Heart right ventricle (tissue), 16 donors: ENCODE results near the gene COL13A1. TPM values are rescaled to one million over a fixed set of nuclear protein-coding genes. Genes with fewer than 3 reads are reported as not detected.

Source experiments
- ATAC-seq, 8 donors: fragments of 200-7000 bp; cut with Tn5 transposase; one replicate each; pipeline ENCODE4 v1.9.1; 2020; ENCODE audit warnings: mild to moderate bottlenecking in 8 of 8, moderate library complexity in 8 of 8, moderate number of reproducible peaks in 1 of 8
- DNase-seq, 2 donors: peaks; one replicate each; pipeline ENCODE4 v3.0.0-alpha.2; 2020
- H3K27ac ChIP-seq, 10 donors: fragments of 200-600 bp; sonication (generic) in 2 of 10; one replicate each; pipeline versions ENCODE4 v1.5.0 to v1.8.0; 2020 to 2022; ENCODE audit warnings: mild to moderate bottlenecking in 3 of 10
- H3K27me3 ChIP-seq, 7 donors: fragments of 200-600 bp; one replicate each; pipeline ENCODE4 v1.8.0; 2021 to 2022; ENCODE audit warnings: mild to moderate bottlenecking in 2 of 7
- H3K36me3 ChIP-seq, 9 donors: fragments of 200-600 bp; sonication (generic) in 1 of 9; one replicate each; pipeline versions ENCODE4 v1.5.0 to v1.8.0; 2020 to 2022; ENCODE audit warnings: mild to moderate bottlenecking in 2 of 9
- H3K4me1 ChIP-seq, 9 donors: fragments of 200-600 bp; sonication (generic) in 1 of 9; one replicate each; pipeline versions ENCODE4 v1.5.0 to v1.8.0; 2020 to 2022; ENCODE audit warnings: mild to moderate bottlenecking in 4 of 9
- H3K4me3 ChIP-seq, 10 donors: fragments of 200-600 bp; sonication (generic) in 2 of 10; one replicate each; pipeline versions ENCODE4 v1.5.0 to v1.8.0; 2020 to 2022; ENCODE audit warnings: mild to moderate bottlenecking in 7 of 10, moderate library complexity in 2 of 10
- H3K9me3 ChIP-seq, 11 donors: fragments of 200-600 bp in 10 of 11; sonication (generic) in 2 of 11; one replicate each; pipeline versions ENCODE4 v1.5.0 to v1.8.0; 2013 to 2022; ENCODE audit warnings: mild to moderate bottlenecking in 2 of 11, control low read depth in 1 of 11, moderate library complexity in 1 of 11
- WGBS, 2 donors: extraction: QIAGEN DNeasy Blood & Tissue Kit; methylation state at CpG; one replicate each; pipeline ENCODE4 v1.1.7; 2013; ENCODE audit warnings: inconsistent platforms in 1 of 2; 5-methylcytosine and 5-hydroxymethylcytosine counted together
- intact Hi-C, 10 donors: fragments of 100-400 bp; cut with DNase I; formaldehyde crosslinking; loops; one replicate each; pipeline versions ENCODE4 v1.11.1 to v1.14.2; 2022
- polyA plus RNA-seq, 2 donors: library from polyadenylated mRNA; stranded (reverse); fragments of 200-250 nt; gene quantifications; one replicate each; pipeline ENCODE4 v1.2.3, GENCODE V29; 2013
- total RNA-seq, 10 donors: library from RNA; stranded (reverse); fragmentation: NEBNext Ultra II Directional in 3 of 10; extraction: Animal tissue kit (Norgen Biotek cat#: 25700) in 3 of 10; gene quantifications; one replicate each; pipeline versions ENCODE4 v1.2.1 to v1.2.4, GENCODE V29; 2021 to 2023
- TF ChIP-seq, protein P1 (sequence below), 9 donors: fragments of 200-600 bp; sonication (generic) in 2 of 9; IDR thresholded peaks; one replicate each; pipeline versions ENCODE4 v1.5.0 to v1.8.0; 2021 to 2022; ENCODE audit warnings: antibody characterized with exemption in 9 of 9, mild to moderate bottlenecking in 5 of 9, moderate library complexity in 1 of 9
- donor health status: Arrhythmogenic right ventricular cardiomyopathy.
- donor health status: ischemic (EF 13 %, LVEDD 7.1; RV severe dilation, severe dysfunction).
- donor health status: healthy with polysubstance abuse.
- donor health status: DM: no; HTN: yes; CAD: no.
- donor health status: DM: no; HTN: no; CAD: no.
- donor health status: ischemic (EF 25% LVEDD 6.9; RV normal size, moderate dysfunction).
- donor health status: ischemic (EF 25% LVEDD 5.7; RV mildly dilated, moderate dysfunction).
- donor health status: healthy.
- donor health status: DM: yes; HTN: yes; CAD: no.
- donor health status: Ischemic cardiomyopathy.
- donor health status: ischemic (EF 35%, LVEDD 5.7; RV mildly dilated, moderate dysfunction).
- donor health status: nonischemic (EF 11% LVEDD 7.7; RV severe dilation, severe dysfunction).
- donor health status: DM: yes; HTN: yes; CAD: no.
- donor health status: PGD.
- donor health status: ischemic (EF 29% LVEDD 5.4; RV normal size, mild dysfunction).
- donor health status: nonischemic (EF 23%, LVEDD 6.1; RV moderate dilation, normal function).

COL13A1 gene
- total and polyA plus RNA-seq, 12 donors = 0.70 to 6.8 (median 2.7) TPM

DNA sequence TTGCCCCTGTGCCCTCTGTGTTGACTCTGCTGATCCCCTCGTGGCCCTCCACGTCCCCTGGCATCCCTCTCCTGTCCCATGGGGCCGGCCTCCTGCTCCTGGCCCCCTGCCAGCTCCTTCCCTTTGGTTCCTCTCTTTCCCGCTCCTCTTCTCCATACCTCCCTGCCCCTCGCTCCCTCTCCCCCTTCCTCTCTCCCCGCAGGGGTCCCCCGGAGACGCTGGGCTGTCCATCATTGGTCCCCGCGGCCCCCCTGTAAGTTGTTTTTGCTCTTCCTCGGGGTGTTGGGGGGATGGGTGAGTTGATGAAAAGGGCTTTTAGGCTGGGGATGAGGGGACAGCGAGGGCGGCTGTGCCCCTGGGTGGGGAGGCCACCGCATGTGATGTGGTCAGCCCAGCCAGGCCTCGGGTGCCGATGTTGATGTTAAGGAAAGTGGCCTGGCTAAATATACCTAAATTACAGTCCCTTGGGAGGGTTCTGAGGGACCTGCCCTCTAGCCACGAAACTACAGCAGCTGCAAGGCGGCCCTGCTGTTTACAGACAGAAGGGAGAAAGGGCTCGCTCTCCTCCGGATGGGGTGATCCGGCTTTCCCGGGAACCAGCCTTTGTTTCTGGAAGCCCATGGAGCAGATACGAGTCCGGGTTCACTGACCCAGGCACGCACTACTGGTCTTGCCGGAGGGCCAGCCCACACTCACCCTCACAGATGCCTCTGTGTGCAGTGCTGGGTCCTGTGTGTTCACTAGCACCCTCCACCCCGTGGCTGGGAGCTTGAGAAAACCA is 78.8 kb downstream of the COL13A1 start:
- no peaks in the 10 kb centered on the region for H3K36me3 ChIP-seq
- TF ChIP-seq, protein P1, sequence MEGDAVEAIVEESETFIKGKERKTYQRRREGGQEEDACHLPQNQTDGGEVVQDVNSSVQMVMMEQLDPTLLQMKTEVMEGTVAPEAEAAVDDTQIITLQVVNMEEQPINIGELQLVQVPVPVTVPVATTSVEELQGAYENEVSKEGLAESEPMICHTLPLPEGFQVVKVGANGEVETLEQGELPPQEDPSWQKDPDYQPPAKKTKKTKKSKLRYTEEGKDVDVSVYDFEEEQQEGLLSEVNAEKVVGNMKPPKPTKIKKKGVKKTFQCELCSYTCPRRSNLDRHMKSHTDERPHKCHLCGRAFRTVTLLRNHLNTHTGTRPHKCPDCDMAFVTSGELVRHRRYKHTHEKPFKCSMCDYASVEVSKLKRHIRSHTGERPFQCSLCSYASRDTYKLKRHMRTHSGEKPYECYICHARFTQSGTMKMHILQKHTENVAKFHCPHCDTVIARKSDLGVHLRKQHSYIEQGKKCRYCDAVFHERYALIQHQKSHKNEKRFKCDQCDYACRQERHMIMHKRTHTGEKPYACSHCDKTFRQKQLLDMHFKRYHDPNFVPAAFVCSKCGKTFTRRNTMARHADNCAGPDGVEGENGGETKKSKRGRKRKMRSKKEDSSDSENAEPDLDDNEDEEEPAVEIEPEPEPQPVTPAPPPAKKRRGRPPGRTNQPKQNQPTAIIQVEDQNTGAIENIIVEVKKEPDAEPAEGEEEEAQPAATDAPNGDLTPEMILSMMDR (IDR thresholded peaks at IDR 0.05) = no peak
- intact Hi-C loops = no loop called here
- no peak overlapping the region for H3K4me3 ChIP-seq
- ATAC-seq = peak in 1 of 8 donors; percentile 18
- peaks cover 0 to 28% (median 6%) of the 10 kb centered on the region in 9 donors for H3K4me1 ChIP-seq
- no peak for DNase-seq
- H3K9me3 ChIP-seq = no peaks in the 10 kb centered on the region
- no peak overlapping the region for H3K27ac ChIP-seq
- H3K27me3 ChIP-seq = peaks cover 0 to 5% (median 0%) of the 10 kb centered on the region in 7 donors
- 48 to 58% methylated on average over 27 of the region's 27 CpGs for WGBS, 2 donors

DNA sequence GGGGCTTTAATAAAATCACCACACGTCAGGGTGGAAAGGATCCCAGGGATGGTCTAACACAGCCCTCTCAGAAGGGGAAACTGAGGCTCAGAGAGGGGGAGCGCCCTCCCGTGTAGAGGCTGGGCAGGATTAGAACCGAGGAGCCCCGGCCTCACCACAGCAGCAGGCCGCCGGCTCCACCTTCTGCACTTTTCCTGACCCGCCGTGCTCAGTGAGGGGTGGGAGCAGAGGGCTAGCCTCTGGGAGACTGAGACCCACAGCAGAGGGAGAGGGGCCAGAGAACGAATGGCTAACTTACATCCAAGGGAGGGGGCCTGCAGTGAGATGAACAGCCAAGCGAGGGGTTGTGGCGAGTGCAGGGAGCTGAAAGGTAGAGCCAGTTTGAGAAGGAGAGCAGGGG is 79.5 kb downstream of the COL13A1 start:
- Histone ChIP-seq H3K27ac (no peak overlapping the region), H3K36me3 (no peaks in the 10 kb centered on the region), H3K27me3 (peaks cover 0 to 5% (median 0%) of the 10 kb centered on the region in 7 donors), H3K9me3 (no peaks in the 10 kb centered on the region), H3K4me3 (no peak overlapping the region), H3K4me1 (peaks cover 0 to 28% (median 6%) of the 10 kb centered on the region in 9 donors)
- TF ChIP-seq, protein P1 (IDR thresholded peaks at IDR 0.05) = no peak
- DNase-seq (no peak), ATAC-seq (no peak)
- WGBS, 2 donors = 72 to 85% methylated on average over 12 of the region's 12 CpGs
- intact Hi-C loops = no loop called here

DNA sequence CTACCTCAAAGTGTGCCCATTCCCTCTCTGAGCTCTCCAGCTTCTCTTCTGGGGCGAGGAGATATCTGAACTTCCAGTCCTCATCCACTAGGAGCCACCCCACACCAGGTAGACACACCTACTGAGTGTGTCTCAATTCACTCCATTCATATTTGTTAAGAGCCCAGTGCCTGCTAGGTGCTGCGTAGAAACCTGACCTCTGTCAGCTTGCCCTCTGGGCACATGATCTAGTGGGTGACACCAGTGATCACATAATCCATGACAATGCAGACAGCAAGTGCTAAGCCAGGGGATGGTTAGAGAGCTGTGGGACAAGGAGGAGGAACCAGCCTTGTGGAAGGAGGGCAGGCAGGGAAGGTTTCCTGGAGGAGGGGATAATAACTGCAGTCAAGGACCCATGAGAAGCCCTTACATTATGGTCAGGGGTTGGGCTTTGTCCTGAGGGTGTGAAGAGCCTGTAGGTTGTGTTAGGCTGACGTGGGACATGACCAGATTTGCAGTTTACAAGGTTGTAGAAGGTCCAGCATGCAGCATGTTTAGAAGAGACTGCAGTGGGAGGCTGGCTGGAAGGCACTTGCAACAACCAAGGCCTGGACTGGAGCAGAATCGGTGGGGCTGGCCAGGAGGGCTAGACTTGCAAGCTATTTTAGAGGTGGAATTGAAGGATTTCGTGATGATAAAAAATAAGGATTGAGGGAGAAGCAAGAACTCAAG is 81.8 kb downstream of the COL13A1 start:
- Histone ChIP-seq H3K4me3 (no peak overlapping the region), H3K36me3 (no peaks in the 10 kb centered on the region), H3K27me3 (peaks cover 0 to 5% (median 0%) of the 10 kb centered on the region in 7 donors), H3K4me1 (peaks cover 0 to 14% (median 6%) of the 10 kb centered on the region in 9 donors), H3K27ac (no peak overlapping the region), H3K9me3 (no peaks in the 10 kb centered on the region)
- ATAC-seq = no peak
- TF ChIP-seq, protein P1 (IDR thresholded peaks at IDR 0.05) = no peak
- no peak for DNase-seq
- intact Hi-C loops = no loop called here
- 90 to 96% methylated on average over 5 of the region's 5 CpGs for WGBS, 2 donors

DNA sequence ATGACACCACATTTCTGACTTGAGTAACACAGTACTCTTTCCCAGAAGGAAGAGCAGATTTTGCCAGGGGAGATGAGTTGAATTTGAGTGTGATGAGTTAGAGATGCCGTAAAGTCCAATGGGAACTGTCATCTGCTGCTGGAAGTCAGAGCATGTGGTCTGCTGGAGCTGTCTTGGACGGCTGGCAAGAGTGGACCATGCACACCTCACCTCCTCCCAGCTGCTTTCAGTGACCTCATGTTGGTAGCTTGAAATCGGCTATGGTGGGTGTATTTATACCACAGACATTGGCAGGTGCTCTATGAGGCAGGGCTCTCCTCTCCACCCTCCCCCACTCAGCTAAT is 82.3 kb downstream of the COL13A1 start:
- WGBS, 2 donors = 76 to 81% methylated on average over 3 of the region's 3 CpGs
- Histone ChIP-seq H3K27me3 (peaks cover 0 to 5% (median 0%) of the 10 kb centered on the region in 7 donors), H3K27ac (no peak overlapping the region), H3K36me3 (no peaks in the 10 kb centered on the region), H3K4me3 (no peak overlapping the region), H3K4me1 (peaks cover 0 to 14% (median 6%) of the 10 kb centered on the region in 9 donors), H3K9me3 (no peaks in the 10 kb centered on the region)
- DNase-seq (no peak), ATAC-seq (no peak)
- intact Hi-C loops = no loop called here
- TF ChIP-seq, protein P1 (IDR thresholded peaks at IDR 0.05) = no peak
